Trophoblast cell (in vitro differentiated cells and primary cell): ENCODE results near the gene SOCS7.
A peak's percentile ranks its signal among the peaks of the same experiment; 100 is the strongest.

Source experiments
- DNase-seq, 2 donors: peaks; one replicate each; pipeline ENCODE4 v3.0.0-alpha.2; 2016
- H2AFZ ChIP-seq: 2 replicates; pipeline ENCODE4 v1.6.1; 2013; ENCODE audit warnings: low read length, moderate library complexity, mild to moderate bottlenecking; ENCODE audit not compliant: insufficient read depth, poor library complexity
- H2AK5ac ChIP-seq: 2 replicates; pipeline ENCODE4 v1.6.1; 2013; ENCODE audit warnings: mild to moderate bottlenecking, low read length
- H2BK120ac ChIP-seq: 2 replicates; pipeline ENCODE4 v1.6.1; 2013; ENCODE audit warnings: low read length, mild to moderate bottlenecking, moderate library complexity; ENCODE audit not compliant: insufficient read depth, poor library complexity
- H2BK12ac ChIP-seq: 2 replicates; pipeline ENCODE4 v1.6.1; 2013; ENCODE audit warnings: mild to moderate bottlenecking, low read length, moderate library complexity
- H2BK5ac ChIP-seq: 2 replicates; pipeline ENCODE4 v1.6.1; 2013; ENCODE audit warnings: low read length, low read depth, moderate library complexity, mild to moderate bottlenecking; ENCODE audit not compliant: poor library complexity
- H3K14ac ChIP-seq: 2 replicates; pipeline ENCODE4 v1.6.1; 2013; ENCODE audit warnings: mild to moderate bottlenecking, low read length
- H3K18ac ChIP-seq: 2 replicates; pipeline ENCODE4 v1.6.1; 2013; ENCODE audit warnings: mild to moderate bottlenecking, low read length
- H3K23ac ChIP-seq: 2 replicates; pipeline ENCODE4 v1.6.1; 2013; ENCODE audit warnings: low read length
- H3K27ac ChIP-seq: 2 replicates; pipeline ENCODE4 v1.5.1; 2013; ENCODE audit warnings: low read depth, mild to moderate bottlenecking, inconsistent platforms, low read length, moderate library complexity
- H3K27me3 ChIP-seq: 2 replicates; pipeline ENCODE4 v1.6.1; 2013; ENCODE audit warnings: inconsistent platforms, mild to moderate bottlenecking, low read length, moderate library complexity; ENCODE audit not compliant: insufficient read depth
- H3K36me3 ChIP-seq, 2 experiments: 1 replicate in 1 of 2; 2 replicates in 1 of 2; pipeline ENCODE4 v1.6.1; 2013; ENCODE audit warnings: low read length in 2 of 2, mild to moderate bottlenecking in 2 of 2, moderate library complexity in 1 of 2; ENCODE audit not compliant: insufficient read depth in 2 of 2, control insufficient read depth in 1 of 2
- H3K4ac ChIP-seq: 2 replicates; pipeline ENCODE4 v1.6.1; 2013; ENCODE audit warnings: low read depth, mild to moderate bottlenecking, low read length, moderate library complexity
- H3K4me1 ChIP-seq, 2 experiments: 1 replicate in 1 of 2; 2 replicates in 1 of 2; pipeline ENCODE4 v1.6.1; 2013; ENCODE audit warnings: low read length in 2 of 2, mild to moderate bottlenecking in 2 of 2, moderate library complexity in 1 of 2; ENCODE audit not compliant: insufficient read depth in 2 of 2, control insufficient read depth in 1 of 2
- H3K4me2 ChIP-seq: 2 replicates; pipeline ENCODE4 v1.6.1; 2013; ENCODE audit warnings: inconsistent platforms, mild to moderate bottlenecking, low read length, moderate library complexity
- H3K4me3 ChIP-seq: 2 replicates; pipeline ENCODE4 v1.5.1; 2013; ENCODE audit warnings: mild to moderate bottlenecking, low read depth, low read length, inconsistent platforms
- H3K79me1 ChIP-seq: one replicate; pipeline ENCODE4 v1.6.1; 2013; ENCODE audit warnings: low read length
- H3K79me2 ChIP-seq: 2 replicates; pipeline ENCODE4 v1.6.1; 2013; ENCODE audit warnings: low read length, mild to moderate bottlenecking; ENCODE audit not compliant: control insufficient read depth, insufficient read depth, poor library complexity
- H3K9ac ChIP-seq: 2 replicates; pipeline ENCODE4 v1.6.1; 2013; ENCODE audit warnings: mild to moderate bottlenecking, low read length
- H3K9me3 ChIP-seq: 2 replicates; pipeline ENCODE4 v1.6.1; 2013; ENCODE audit warnings: low read depth, mild to moderate bottlenecking, control low read depth, inconsistent platforms, low read length; ENCODE audit not compliant: insufficient read depth
- H4K12ac ChIP-seq: 2 replicates; pipeline ENCODE4 v1.6.1; 2013; ENCODE audit warnings: low read depth, mild to moderate bottlenecking, low read length, moderate library complexity
- H4K8ac ChIP-seq: 2 replicates; pipeline ENCODE4 v1.6.1; 2013; ENCODE audit warnings: low read depth, mild to moderate bottlenecking, low read length, moderate library complexity
- H4K91ac ChIP-seq: one replicate; pipeline ENCODE4 v1.6.1; 2013; ENCODE audit warnings: low read depth, mild to moderate bottlenecking, low read length, moderate library complexity
- WGBS: extraction: QIAGEN DNeasy Blood & Tissue Kit; methylation state at CpG from one replicate; pipeline ENCODE4 v1.1.7; 2013; ENCODE audit warnings: missing lambda C conversion rate; ENCODE audit not compliant: insufficient read length, insufficient coverage; ENCODE audit errors: extremely low coverage; 5-methylcytosine and 5-hydroxymethylcytosine counted together

Gene SOCS7

DNA sequence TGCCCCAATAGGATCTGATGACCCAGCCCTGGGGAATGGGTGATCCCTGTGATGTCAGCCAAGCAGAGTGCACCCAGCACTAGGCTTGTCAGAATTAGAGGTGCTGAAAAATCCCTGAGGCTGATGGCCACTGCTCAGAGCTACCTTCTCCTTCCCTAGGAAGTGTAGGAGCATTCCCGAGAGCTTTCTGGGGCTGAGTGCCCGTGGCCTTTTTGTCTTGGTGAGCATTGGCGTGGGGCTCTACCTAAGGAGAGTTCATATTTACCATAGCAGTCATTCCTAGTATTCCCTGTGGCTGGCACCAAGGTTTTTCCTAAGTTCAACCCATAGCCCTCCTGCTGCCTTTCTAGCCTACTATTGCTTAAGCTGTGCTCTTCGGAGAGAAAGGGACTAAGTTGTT is 54.0 kb downstream of the SOCS7 start:
- no peak overlapping the region for H2BK12ac ChIP-seq
- H3K4me3 ChIP-seq = no peak overlapping the region
- no peak overlapping the region for H3K4ac ChIP-seq
- H2BK5ac ChIP-seq = no peak overlapping the region
- no peak overlapping the region for H3K27ac ChIP-seq
- H3K9ac ChIP-seq = no peak overlapping the region
- no peak overlapping the region for H2BK120ac ChIP-seq
- H3K79me2 ChIP-seq = no peaks in the 10 kb centered on the region
- no peaks in the 10 kb centered on the region for H3K9me3 ChIP-seq
- no peak overlapping the region for H4K12ac ChIP-seq
- no peaks in the 10 kb centered on the region for H3K4me1 ChIP-seq
- no peak overlapping the region for H4K8ac ChIP-seq
- no peak overlapping the region for H2AK5ac ChIP-seq
- H4K91ac ChIP-seq = no peak overlapping the region
- peaks cover 6 to 19% of the 10 kb centered on the region in 2 experiments for H3K36me3 ChIP-seq
- H3K23ac ChIP-seq = no peak overlapping the region
- no peak overlapping the region for H2AFZ ChIP-seq
- H3K79me1 ChIP-seq = no peaks in the 10 kb centered on the region
- DNase-seq = peak in 1 of 2 donors; percentile 14
- H3K27me3 ChIP-seq = no peaks in the 10 kb centered on the region
- H3K4me2 ChIP-seq = no peak overlapping the region
- no CpG with 5 or more reads among the region's 4 CpGs for WGBS
- no peak overlapping the region for H3K18ac ChIP-seq
- H3K14ac ChIP-seq = no peak overlapping the region

DNA sequence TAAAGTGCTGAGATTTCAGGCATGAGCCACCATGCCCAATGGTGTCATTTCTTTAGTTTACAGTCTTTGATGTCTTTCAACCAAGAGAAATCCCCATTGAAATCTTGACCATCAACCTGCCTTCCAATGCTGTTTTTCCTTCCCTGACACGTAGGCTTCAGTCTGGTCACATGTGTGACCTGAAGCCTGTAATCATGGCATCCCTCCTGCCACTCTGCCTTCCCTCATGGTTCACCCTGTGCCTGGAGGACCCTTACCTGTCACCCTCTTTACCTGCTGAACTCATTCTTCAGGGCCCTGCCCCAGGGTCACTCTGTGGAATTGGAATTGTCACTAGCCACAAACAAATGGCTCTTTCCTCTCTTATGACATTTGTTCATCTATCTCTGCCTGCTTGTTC is 58.6 kb downstream of the SOCS7 start:
- H4K8ac ChIP-seq = no peak overlapping the region
- no peak overlapping the region for H2BK5ac ChIP-seq
- no CpG with 5 or more reads among the region's 1 CpG for WGBS

GRCh38 chr17:38415250-38416194 is 63.9 kb downstream of the SOCS7 start:
- peak overlapping the region; percentile 45 for H3K4me2 ChIP-seq
- H2AK5ac ChIP-seq = no peak overlapping the region
- no peak overlapping the region for H3K23ac ChIP-seq
- peaks cover 3% of the 10 kb centered on the region for H3K79me1 ChIP-seq
- no peak overlapping the region for H3K9ac ChIP-seq
- H3K4me3 ChIP-seq = no peak overlapping the region
- no peak overlapping the region for H3K14ac ChIP-seq
- peaks cover 2% of the 10 kb centered on the region for H3K79me2 ChIP-seq
- H3K36me3 ChIP-seq = no peaks in the 10 kb centered on the region
- no peak overlapping the region for H2BK12ac ChIP-seq
- H3K4ac ChIP-seq = no peak overlapping the region
- peak overlapping the region; percentile 72 for H4K8ac ChIP-seq
- no peak overlapping the region for H4K12ac ChIP-seq
- no peak overlapping the region for H3K27ac ChIP-seq
- WGBS = no CpG with 5 or more reads among the region's 22 CpGs
- H2AFZ ChIP-seq = peak overlapping the region; percentile 66
- H4K91ac ChIP-seq = peak overlapping the region; percentile 73
- H3K27me3 ChIP-seq = peaks cover 28% of the 10 kb centered on the region
- peak overlapping the region; percentile 36 for H2BK120ac ChIP-seq
- peaks cover 4% of the 10 kb centered on the region for H3K9me3 ChIP-seq
- H3K4me1 ChIP-seq = peaks cover 2 to 3% of the 10 kb centered on the region in 2 experiments
- no peak overlapping the region for H3K18ac ChIP-seq
- no peak overlapping the region for H2BK5ac ChIP-seq
- DNase-seq = no peak

More for the DNA sequence above, 58.6 kb downstream of the SOCS7 start:
- H3K4me3 ChIP-seq = no peak overlapping the region
- H3K4ac ChIP-seq = no peak overlapping the region
- H4K91ac ChIP-seq = no peak overlapping the region
- no peaks in the 10 kb centered on the region for H3K27me3 ChIP-seq
- no peak overlapping the region for H2AK5ac ChIP-seq
- no peak overlapping the region for H3K18ac ChIP-seq
- H3K4me1 ChIP-seq = peaks cover 0 to 3% of the 10 kb centered on the region in 2 experiments
- H3K27ac ChIP-seq = no peak overlapping the region
- no peak overlapping the region for H4K12ac ChIP-seq
- H3K79me1 ChIP-seq = peaks cover 3% of the 10 kb centered on the region
- no peaks in the 10 kb centered on the region for H3K9me3 ChIP-seq
- H3K14ac ChIP-seq = no peak overlapping the region
- H2BK120ac ChIP-seq = no peak overlapping the region
- DNase-seq = no peak
- H3K4me2 ChIP-seq = no peak overlapping the region
- H3K79me2 ChIP-seq = peaks cover 2% of the 10 kb centered on the region
- no peak overlapping the region for H3K23ac ChIP-seq
- H2AFZ ChIP-seq = no peak overlapping the region
- no peak overlapping the region for H2BK12ac ChIP-seq
- no peaks in the 10 kb centered on the region for H3K36me3 ChIP-seq
- H3K9ac ChIP-seq = no peak overlapping the region

DNA sequence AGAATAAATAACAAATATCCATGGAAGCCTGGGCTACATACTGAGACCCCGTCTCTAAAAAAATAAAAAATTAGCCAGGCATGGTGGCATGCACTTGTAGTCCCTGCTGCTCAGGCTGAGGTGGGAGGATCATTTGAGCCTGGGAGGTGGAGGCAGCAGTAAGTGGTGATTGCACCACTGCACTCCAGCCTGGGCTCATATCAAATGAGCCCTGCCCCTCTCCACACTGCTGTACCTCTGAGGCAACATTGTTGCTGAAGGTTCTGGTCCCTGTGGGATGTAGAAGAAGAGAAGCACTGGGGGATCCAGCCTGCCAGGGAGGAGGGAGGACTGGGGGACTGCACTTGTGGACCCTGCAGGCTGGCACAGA is 65.2 kb downstream of the SOCS7 start:
- H3K18ac ChIP-seq = no peak overlapping the region
- H3K4me1 ChIP-seq = peaks cover 2 to 3% of the 10 kb centered on the region in 2 experiments
- no peak overlapping the region for H2BK12ac ChIP-seq
- H3K4me3 ChIP-seq = no peak overlapping the region
- no peak overlapping the region for H3K4ac ChIP-seq
- H3K79me2 ChIP-seq = peaks cover 2% of the 10 kb centered on the region
- H2AFZ ChIP-seq = no peak overlapping the region
- H3K9ac ChIP-seq = no peak overlapping the region
- H4K8ac ChIP-seq = no peak overlapping the region
- no peak overlapping the region for H3K23ac ChIP-seq
- no peaks in the 10 kb centered on the region for H3K36me3 ChIP-seq
- H2BK120ac ChIP-seq = no peak overlapping the region
- H3K27me3 ChIP-seq = peaks cover 28% of the 10 kb centered on the region
- no peak overlapping the region for H3K4me2 ChIP-seq
- H3K27ac ChIP-seq = no peak overlapping the region
- H4K91ac ChIP-seq = no peak overlapping the region
- no peak overlapping the region for H2BK5ac ChIP-seq
- WGBS = no CpG with 5 or more reads among the region's 1 CpG
- peaks cover 3% of the 10 kb centered on the region for H3K79me1 ChIP-seq
- H3K14ac ChIP-seq = no peak overlapping the region
- peaks cover 4% of the 10 kb centered on the region for H3K9me3 ChIP-seq
- no peak overlapping the region for H2AK5ac ChIP-seq
- no peak for DNase-seq
- no peak overlapping the region for H4K12ac ChIP-seq
